NB4 (cell line): ENCODE results near the gene TNS1.

Experiments used
- DNase-seq: peaks from one replicate; pipeline ENCODE4 v3.0.0; 2010; ENCODE audit warnings: low read depth
- H3K4me3 ChIP-seq: one replicate; pipeline ENCODE4 v1.5.1; 2011; ENCODE audit warnings: mild to moderate bottlenecking, low read depth, low read length, moderate library complexity
- CTCF ChIP-seq: IDR thresholded peaks from one replicate; pipeline ENCODE4 v1.5.1; 2012; ENCODE audit warnings: low read depth, low read length
- MYC ChIP-seq: IDR thresholded peaks from 2 replicates; pipeline ENCODE4 v1.6.1; 2011; ENCODE audit warnings: low read depth, low read length
- POLR2A ChIP-seq: IDR thresholded peaks from 2 replicates; pipeline ENCODE4 v1.6.1; 2011; ENCODE audit warnings: mild to moderate bottlenecking; ENCODE audit not compliant: insufficient read length; ENCODE audit errors: extremely low read depth
- TF ChIP-seq, protein P1 (sequence below): IDR thresholded peaks from 2 replicates; pipeline ENCODE4 v1.6.1; 2011; ENCODE audit warnings: low read depth, low read length

Gene TNS1

GRCh38 chr2:217795706-217796465 is 206.9 kb downstream of the TNS1 start:
- DNase-seq: no peak
- TF ChIP-seq MYC (no peak), CTCF (no peak), POLR2A (no peak)
- TF ChIP-seq, protein P1, sequence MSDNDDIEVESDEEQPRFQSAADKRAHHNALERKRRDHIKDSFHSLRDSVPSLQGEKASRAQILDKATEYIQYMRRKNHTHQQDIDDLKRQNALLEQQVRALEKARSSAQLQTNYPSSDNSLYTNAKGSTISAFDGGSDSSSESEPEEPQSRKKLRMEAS: no peak

DNA sequence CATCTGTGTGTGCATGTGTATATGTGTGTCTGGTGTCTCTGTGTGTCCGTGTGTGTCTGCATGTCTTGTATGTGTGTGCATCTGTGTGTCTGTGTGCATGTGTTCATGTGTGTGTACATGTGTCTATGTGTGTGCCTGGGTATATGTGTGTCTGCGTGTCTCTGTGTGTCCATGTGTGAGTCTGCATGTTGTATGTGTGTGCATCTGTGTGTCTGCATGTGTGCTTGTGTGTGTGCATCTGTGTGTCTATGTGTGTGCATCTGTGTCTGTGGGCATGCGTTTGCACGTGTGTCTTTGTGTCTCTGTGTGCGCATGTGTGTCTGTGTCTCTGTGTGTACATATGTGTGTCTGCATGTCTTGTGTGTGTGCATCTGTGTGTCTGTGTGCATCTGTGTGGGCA is 207.7 kb downstream of the TNS1 start:
- no peak for DNase-seq
- TF ChIP-seq CTCF (no peak), MYC (no peak), POLR2A (no peak)
- TF ChIP-seq, protein P1: no peak
- H3K4me3 ChIP-seq: no peak overlapping the region

More at GRCh38 chr2:217795706-217796465, 206.9 kb downstream of the TNS1 start:
- H3K4me3 ChIP-seq: no peak overlapping the region

- H3K4me3 ChIP-seq: no peak overlapping the region
- TF ChIP-seq CTCF: no peak
- TF ChIP-seq, protein P1: no peak
- no peak for TF ChIP-seq POLR2A
- no peak for TF ChIP-seq MYC
- no peak for DNase-seq
Measured at GRCh38 chr2:217794133-217794986, 208.4 kb downstream of the TNS1 start.

- H3K4me3 ChIP-seq: no peak overlapping the region
- no peak for DNase-seq
- no peak for TF ChIP-seq MYC
- TF ChIP-seq, protein P1: no peak
- TF ChIP-seq POLR2A: no peak
Measured at GRCh38 chr2:217793566-217794132, 209.1 kb downstream of the TNS1 start.

DNA sequence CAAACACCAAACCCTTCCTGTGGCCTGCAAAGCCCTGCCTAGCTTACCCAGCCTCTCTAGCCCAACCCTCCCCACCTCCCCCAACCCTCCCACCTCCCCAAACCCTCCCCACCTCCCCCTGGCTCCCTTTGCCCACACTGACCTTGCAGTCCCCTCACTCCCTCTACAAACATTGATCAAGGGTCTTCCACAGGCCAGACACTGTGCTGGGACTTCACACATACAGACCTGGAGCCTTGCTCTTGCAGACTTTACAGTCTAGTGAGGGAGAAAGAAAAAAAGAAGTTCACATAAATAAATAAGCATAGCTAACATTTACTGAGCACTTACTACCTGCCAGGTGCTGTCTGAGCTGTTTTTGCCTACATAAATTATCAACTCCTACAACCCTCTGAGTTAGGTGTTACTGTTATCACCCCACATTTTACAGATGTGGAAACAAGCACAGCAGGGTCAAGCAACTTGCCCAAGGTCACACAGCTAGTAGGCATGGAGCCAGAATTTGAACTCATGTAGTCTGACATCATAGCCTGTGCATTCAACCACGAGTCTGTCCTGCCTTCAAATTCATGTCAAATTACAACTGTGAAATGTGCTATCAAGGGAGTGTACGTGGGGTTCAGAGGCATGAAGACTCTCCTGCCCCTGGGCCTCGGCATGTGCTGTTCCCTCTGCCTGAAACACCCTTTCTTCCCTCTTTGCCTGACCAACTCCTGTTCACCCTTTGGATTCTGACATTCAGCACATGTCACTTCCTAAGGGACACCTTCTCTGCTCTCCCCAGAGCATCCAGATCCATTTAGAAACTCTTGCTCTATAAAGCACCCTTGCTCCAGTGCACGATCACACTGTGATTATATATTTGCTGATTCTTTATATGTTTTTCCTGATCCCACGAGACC is 209.9 kb downstream of the TNS1 start:
- no peak overlapping the region for H3K4me3 ChIP-seq

More for the DNA sequence above, 209.9 kb downstream of the TNS1 start:
- no peak for DNase-seq
- TF ChIP-seq MYC: no peak
- TF ChIP-seq POLR2A: no peak
- no peak for TF ChIP-seq CTCF
- TF ChIP-seq, protein P1: no peak
